ENCODE results near the gene TUSC2.

GRCh38 chr3:50287262-50287661 is 40.8 kb downstream of the TUSC2 start:
- TF ChIP-seq YY1 (IDR thresholded peaks at IDR 0.05; ENCODE audit: extremely low read depth, insufficient replicate concordance, low read depth, low read length): no peak
- TF ChIP-seq CTCF (IDR thresholded peaks at IDR 0.05 in 2 of 3, conservative IDR thresholded peaks at IDR 0.05 in 1 of 3; ENCODE audit: borderline replicate concordance in 1 of 3, insufficient read depth in 1 of 3, low read depth in 2 of 3, low read length in 2 of 3): no peak
- TF ChIP-seq EGR1 (IDR thresholded peaks at IDR 0.05; ENCODE audit: low read depth): no peak
- no peak for TF ChIP-seq POLR2A (IDR thresholded peaks at IDR 0.05; ENCODE audit: borderline replicate concordance, extremely low read depth, insufficient read depth, insufficient read length)
